ENCODE results near the gene HDGFL3. TPM values are rescaled to one million over a fixed set of nuclear protein-coding genes. Genes with fewer than 3 reads are reported as not detected.
"Not testable (repeated sequence)": the region's sequence is repeated elsewhere in the genome, so short reads cannot be mapped to it uniquely, and the experiment has no call there.

Gene HDGFL3
- total RNA-seq, 4 donors from 2014 or later, result 5.7 to 19.0 (median 12.4) TPM

DNA sequence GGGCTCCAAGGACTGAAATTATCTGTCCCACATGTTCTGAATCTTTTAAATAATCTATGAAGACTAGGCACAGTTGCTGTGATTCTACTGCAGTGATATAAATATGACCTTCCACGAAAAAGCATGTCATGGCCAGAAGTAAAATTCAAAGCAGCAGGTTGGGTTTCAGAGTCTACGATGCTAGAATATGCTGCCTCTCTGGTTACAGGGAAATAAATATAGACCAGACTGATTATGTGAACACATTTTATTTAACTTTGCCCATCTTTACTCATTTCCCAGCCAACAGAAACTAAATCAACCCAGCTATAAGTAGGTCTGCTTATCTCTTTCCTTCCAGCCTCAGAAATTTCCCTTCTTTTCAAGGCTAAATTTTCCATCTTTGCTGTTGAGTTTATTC is 120.0 kb downstream of the HDGFL3 start:
- 55 to 65% methylated on average over 2 of the region's 2 CpGs for WGBS, 2 donors
- intact Hi-C loops (cut with DNase I; ENCODE audit: low total_unique reads), result no loop called here
- H3K4me3 ChIP-seq (ENCODE audit: low read depth, poor library complexity, severe bottlenecking), result no peak overlapping the region
- no peak for DNase-seq (ENCODE audit: low spot score in 2 of 2)
- TF ChIP-seq, protein P1, sequence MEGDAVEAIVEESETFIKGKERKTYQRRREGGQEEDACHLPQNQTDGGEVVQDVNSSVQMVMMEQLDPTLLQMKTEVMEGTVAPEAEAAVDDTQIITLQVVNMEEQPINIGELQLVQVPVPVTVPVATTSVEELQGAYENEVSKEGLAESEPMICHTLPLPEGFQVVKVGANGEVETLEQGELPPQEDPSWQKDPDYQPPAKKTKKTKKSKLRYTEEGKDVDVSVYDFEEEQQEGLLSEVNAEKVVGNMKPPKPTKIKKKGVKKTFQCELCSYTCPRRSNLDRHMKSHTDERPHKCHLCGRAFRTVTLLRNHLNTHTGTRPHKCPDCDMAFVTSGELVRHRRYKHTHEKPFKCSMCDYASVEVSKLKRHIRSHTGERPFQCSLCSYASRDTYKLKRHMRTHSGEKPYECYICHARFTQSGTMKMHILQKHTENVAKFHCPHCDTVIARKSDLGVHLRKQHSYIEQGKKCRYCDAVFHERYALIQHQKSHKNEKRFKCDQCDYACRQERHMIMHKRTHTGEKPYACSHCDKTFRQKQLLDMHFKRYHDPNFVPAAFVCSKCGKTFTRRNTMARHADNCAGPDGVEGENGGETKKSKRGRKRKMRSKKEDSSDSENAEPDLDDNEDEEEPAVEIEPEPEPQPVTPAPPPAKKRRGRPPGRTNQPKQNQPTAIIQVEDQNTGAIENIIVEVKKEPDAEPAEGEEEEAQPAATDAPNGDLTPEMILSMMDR (IDR thresholded peaks at IDR 0.05), result no peak
- no peak for TF ChIP-seq POLR2A (IDR thresholded peaks at IDR 0.05)

- 80 to 89% methylated on average over 8 of the region's 8 CpGs for WGBS, 2 donors
- intact Hi-C loops (cut with DNase I; ENCODE audit: low total_unique reads); H3K4me3 ChIP-seq (ENCODE audit: low read depth, poor library complexity, severe bottlenecking); DNase-seq (ENCODE audit: low spot score in 2 of 2): not testable (repeated sequence)
Observed at GRCh38 chr15:83085864-83086552, 121.6 kb downstream of the HDGFL3 start.

GRCh38 chr15:83085461-83085860 is 122.2 kb downstream of the HDGFL3 start:
- WGBS, 2 donors, result 82 to 89% methylated on average over 3 of the region's 3 CpGs
- intact Hi-C loops (cut with DNase I; ENCODE audit: low total_unique reads); H3K4me3 ChIP-seq (ENCODE audit: low read depth, poor library complexity, severe bottlenecking); DNase-seq (ENCODE audit: low spot score in 2 of 2): not testable (repeated sequence)

DNA sequence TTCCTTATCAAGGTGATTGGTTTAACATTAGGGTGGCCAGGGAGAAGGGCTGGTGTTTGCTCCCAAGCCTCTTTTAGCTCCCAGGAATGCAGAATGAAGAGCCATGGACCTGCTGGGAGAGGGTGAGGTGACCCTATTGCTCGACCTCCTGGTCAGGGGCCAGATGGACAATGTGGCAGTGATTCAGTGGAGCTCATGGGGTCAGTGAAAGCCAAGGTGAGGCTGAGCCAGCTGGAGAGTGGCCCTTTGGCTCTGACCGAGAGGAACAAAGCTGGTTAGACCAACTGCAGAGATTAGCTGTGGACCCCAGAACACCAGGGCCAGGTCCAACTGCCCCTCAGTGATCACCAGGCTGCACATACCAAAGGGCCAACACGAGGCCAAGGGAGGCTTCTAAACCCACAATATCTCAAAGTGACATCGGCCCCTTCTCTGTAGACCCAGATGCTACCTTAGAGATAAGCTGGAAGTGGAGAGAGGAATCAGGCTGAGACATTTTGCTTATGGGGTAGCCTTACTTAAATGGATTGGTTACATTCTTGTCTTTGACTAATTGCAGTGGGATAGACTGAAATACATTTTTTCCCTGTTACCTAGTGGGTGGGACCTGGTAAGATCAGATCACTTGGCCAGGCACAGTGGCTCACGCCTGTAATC is 124.8 kb downstream of the HDGFL3 start:
- H3K4me3 ChIP-seq (ENCODE audit: low read depth, poor library complexity, severe bottlenecking), result no peak overlapping the region
- no peak for TF ChIP-seq POLR2A (IDR thresholded peaks at IDR 0.05)
- TF ChIP-seq, protein P1 (IDR thresholded peaks at IDR 0.05), result no peak
- intact Hi-C loops (cut with DNase I; ENCODE audit: low total_unique reads), result no loop called here
- no peak for DNase-seq (ENCODE audit: low spot score in 2 of 2)
- 68 to 77% methylated on average over 5 of the region's 5 CpGs for WGBS, 2 donors

DNA sequence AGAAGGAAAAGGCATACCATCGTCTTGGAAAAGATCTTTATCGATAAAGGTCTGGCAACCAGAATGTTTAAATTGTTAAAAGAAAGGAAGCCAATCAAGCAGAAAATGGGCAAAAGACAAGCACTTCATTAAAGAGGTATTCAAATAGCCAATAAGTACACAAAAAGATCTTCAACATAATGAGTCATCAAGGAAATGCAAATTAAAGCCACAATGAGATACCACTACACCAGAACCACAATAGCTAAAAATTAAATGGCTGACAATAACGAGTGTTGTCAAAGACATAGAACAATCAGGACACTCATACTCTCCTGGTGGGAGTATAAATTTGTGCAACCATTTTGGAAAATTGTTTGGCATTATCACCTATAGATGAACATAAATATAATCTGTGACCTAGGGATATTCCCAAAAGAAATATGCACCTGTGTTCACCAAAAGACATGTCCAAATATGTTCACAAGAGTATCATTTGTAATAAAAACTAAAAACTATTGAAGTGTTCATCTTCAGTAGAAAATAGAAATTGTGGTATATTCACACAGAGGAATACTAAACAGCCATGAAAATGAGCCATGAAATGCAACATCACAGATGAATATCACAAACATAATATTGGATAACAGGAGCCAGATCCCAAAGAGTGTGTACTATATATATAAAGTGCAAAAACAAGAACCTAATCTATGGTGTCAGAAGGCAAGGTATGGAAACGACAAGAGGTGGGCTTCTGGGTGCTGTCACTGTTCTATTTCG is 126.2 kb downstream of the HDGFL3 start:
- no peak for DNase-seq (ENCODE audit: low spot score in 2 of 2)
- no peak overlapping the region for H3K4me3 ChIP-seq (ENCODE audit: low read depth, poor library complexity, severe bottlenecking)
- 73 to 79% methylated on average over 5 of the region's 5 CpGs for WGBS, 2 donors
- TF ChIP-seq, protein P1 (IDR thresholded peaks at IDR 0.05), result no peak
- TF ChIP-seq POLR2A (IDR thresholded peaks at IDR 0.05), result no peak
- intact Hi-C loops (cut with DNase I; ENCODE audit: low total_unique reads), result no loop called here

GRCh38 chr15:83078712-83079111 is 128.9 kb downstream of the HDGFL3 start:
- intact Hi-C loops (cut with DNase I; ENCODE audit: low total_unique reads), result no loop called here
- TF ChIP-seq POLR2A (IDR thresholded peaks at IDR 0.05), result no peak
- TF ChIP-seq, protein P1 (IDR thresholded peaks at IDR 0.05), result no peak
- no peak overlapping the region for H3K4me3 ChIP-seq (ENCODE audit: low read depth, poor library complexity, severe bottlenecking)
- WGBS, 2 donors, result 67% methylated on average over 7 of the region's 7 CpGs
- no peak for DNase-seq (ENCODE audit: low spot score in 2 of 2)

Other genes with a start within 250 kb of the HDGFL3 start
- 10 to 100 TPM; 26.5 to 32.1 (median 29.5) TPM for gene RAMAC, start 221.6 kb downstream of the HDGFL3 start, total RNA-seq
- 10 to 100 TPM in 3 of 4 donors, 1 to 10 TPM in 1; 8.6 to 28.2 (median 22.5) TPM for gene C15orf40, start 196.2 kb downstream of the HDGFL3 start, total RNA-seq
- gene BTBD1, start 140.6 kb downstream of the HDGFL3 start, total RNA-seq, result 10 to 100 TPM; 46.2 to 57.5 (median 50.8) TPM
- gene TM6SF1, start 100.2 kb downstream of the HDGFL3 start, total RNA-seq, result 1 to 10 TPM; 2.0 to 3.5 (median 2.4) TPM
- gene BNC1, start 76.8 kb upstream of the HDGFL3 start, total RNA-seq, result 10 to 100 TPM; 26.2 to 31.6 (median 28.8) TPM
- gene SH3GL3, start 239.5 kb upstream of the HDGFL3 start, total RNA-seq, result 1 to 10 TPM in 1 of 4 donors, under 1 TPM in 2, not detected in 1; 0.84 to 1.1 (median 0.97) TPM